ENCODE data around the gene SRRD.

GRCh38 chr22:26496456-26496855, 12.8 kb downstream of the SRRD start:
- TF ChIP-seq CTCF (IDR thresholded peaks at IDR 0.05; ENCODE audit: low read depth, low read length) (no peak), EZH2phosphoT487 (IDR thresholded peaks at IDR 0.05; ENCODE audit: low read depth) (no peak)
